Activated T-cell treated with anti-CD3 and anti-CD28 coated beads for 24 hours (primary cell): ENCODE data around the gene MAPK1.
"Not testable (repeated sequence)": the region's sequence is repeated elsewhere in the genome, so short reads cannot be mapped to it uniquely, and the experiment has no call there.

ENCODE experiments used
- DNase-seq: peaks from one replicate; pipeline ENCODE4 v3.0.0-alpha.2; 2020; ENCODE audit warnings: low read depth

Gene MAPK1

GRCh38 chr22:21790849-21791610 is 76.4 kb downstream of the MAPK1 start:
- DNase-seq, result not testable (repeated sequence)

GRCh38 chr22:21790359-21790758 is 77.1 kb downstream of the MAPK1 start:
- DNase-seq, result no peak

- DNase-seq, result not testable (repeated sequence)
These were observed 79.9 kb downstream of the MAPK1 start for GRCh38 chr22:21787565-21787964.

GRCh38 chr22:21780259-21780658 is 87.2 kb downstream of the MAPK1 start:
- DNase-seq, result no peak

GRCh38 chr22:21779444-21779843 is 88.0 kb downstream of the MAPK1 start:
- no peak for DNase-seq

GRCh38 chr22:21778705-21779363 is 88.6 kb downstream of the MAPK1 start:
- DNase-seq, result no peak

GRCh38 chr22:21771631-21771976 is 95.8 kb downstream of the MAPK1 start:
- no peak for DNase-seq

GRCh38 chr22:21768435-21768834 is 99.0 kb downstream of the MAPK1 start:
- DNase-seq, result no peak

GRCh38 chr22:21766691-21767462 is 100.6 kb downstream of the MAPK1 start:
- peak; percentile 40 for DNase-seq

GRCh38 chr22:21765909-21766529 is 101.4 kb downstream of the MAPK1 start:
- no peak for DNase-seq

- DNase-seq, result no peak
These were observed 103.2 kb downstream of the MAPK1 start for GRCh38 chr22:21764038-21764804.

- DNase-seq, result peak; percentile 20
These were observed 104.5 kb downstream of the MAPK1 start for GRCh38 chr22:21762712-21763581.

GRCh38 chr22:21761994-21762680 is 105.3 kb downstream of the MAPK1 start:
- DNase-seq, result no peak

GRCh38 chr22:21761086-21761485 is 106.4 kb downstream of the MAPK1 start:
- DNase-seq, result no peak

GRCh38 chr22:21760640-21761039 is 106.8 kb downstream of the MAPK1 start:
- no peak for DNase-seq

- no peak for DNase-seq
These were observed 107.6 kb downstream of the MAPK1 start for GRCh38 chr22:21759646-21760376.

- DNase-seq, result no peak
These were observed 108.4 kb downstream of the MAPK1 start for GRCh38 chr22:21759093-21759492.

- no peak for DNase-seq
These were observed 109.2 kb downstream of the MAPK1 start for GRCh38 chr22:21758091-21758864.

- DNase-seq, result no peak
These were observed 111.6 kb downstream of the MAPK1 start for GRCh38 chr22:21755851-21756284.
